Esophagus squamous epithelium (tissue), 5 donors: ENCODE results near the gene HBS1L. TPM values are rescaled to one million over a fixed set of nuclear protein-coding genes. Genes with fewer than 3 reads are reported as not detected.

Experiments
- DNase-seq: peaks from one replicate; lab custom pipeline; 2025; lab: John Stamatoyannopoulos, UW
- H3K27ac ChIP-seq, 4 donors: fragments of 200-600 bp; sonication (generic); one replicate each; pipeline ENCODE4 v1.5.1; 2016 to 2019; ENCODE audit warnings: mild to moderate bottlenecking in 1 of 4
- H3K27me3 ChIP-seq, 4 donors: fragments of 200-600 bp; sonication (generic); 1 replicate in 3 of 4; 2 replicates in 1 of 4; pipeline versions ENCODE4 v1.5.1 to v1.6.0; 2017 to 2021; ENCODE audit warnings: antibody characterized with exemption in 1 of 4
- H3K36me3 ChIP-seq, 3 donors: fragments of 200-600 bp; sonication (generic); one replicate each; pipeline ENCODE4 v1.5.1; 2016 to 2019
- H3K4me1 ChIP-seq, 3 donors: fragments of 200-600 bp; sonication (generic); one replicate each; pipeline ENCODE4 v1.5.1; 2017 to 2019
- H3K4me3 ChIP-seq, 4 donors: fragments of 200-600 bp; sonication (generic); 1 replicate in 3 of 4; 2 replicates in 1 of 4; pipeline ENCODE4 v1.5.1; 2016 to 2019; ENCODE audit warnings: mild to moderate bottlenecking in 2 of 4, moderate library complexity in 1 of 4
- H3K9me3 ChIP-seq, 3 donors: fragments of 200-600 bp; sonication (generic); one replicate each; pipeline ENCODE4 v1.5.1; 2016 to 2019
- CTCF ChIP-seq, 6 experiments: fragments of 450-650 bp in 4 of 6; fragments of 200-600 bp in 2 of 6; sonication (generic) in 2 of 6; IDR thresholded peaks; one replicate each; pipeline ENCODE4 v1.5.1; 2016 to 2019; ENCODE audit warnings: antibody characterized with exemption in 6 of 6, mild to moderate bottlenecking in 4 of 6, moderate library complexity in 4 of 6
- POLR2A ChIP-seq, 4 donors: fragments of 450-650 bp; IDR thresholded peaks; one replicate each; pipeline ENCODE4 v1.6.1; 2017; ENCODE audit warnings: antibody characterized with exemption in 4 of 4, mild to moderate bottlenecking in 4 of 4, moderate library complexity in 3 of 4
- WGBS, 2 donors: methylation state at CpG; one replicate each; pipeline ENCODE4 v1.1.5; 2018; 5-methylcytosine and 5-hydroxymethylcytosine counted together
- intact Hi-C: fragments of 100-400 bp; cut with DNase I; formaldehyde crosslinking; loops from one replicate; pipeline ENCODE4 v1.15.0; 2022
- total RNA-seq, 4 donors: library from RNA; depleted of rRNA; stranded (reverse); fragments of >200 nt; gene quantifications; one replicate each; pipeline ENCODE4 v1.1.0, GENCODE V29; 2016
- donor health status: DM: yes; HTN: yes; CAD: no.

The HBS1L gene
- total RNA-seq, 4 donors from 2014 or later, result 41.6 to 65.3 (median 45.8) TPM

- H3K4me3 ChIP-seq, result no peak overlapping the region
- intact Hi-C loops, result no loop called here
- H3K27me3 ChIP-seq, result no peaks in the 10 kb centered on the region
- 75% methylated on average over 4 of the region's 4 CpGs for WGBS, 2 donors
- TF ChIP-seq POLR2A (IDR thresholded peaks at IDR 0.05), result no peak
- no peak for TF ChIP-seq CTCF (IDR thresholded peaks at IDR 0.05)
- H3K4me1 ChIP-seq, result no peaks in the 10 kb centered on the region
- H3K9me3 ChIP-seq, result no peaks in the 10 kb centered on the region
- H3K27ac ChIP-seq, result peak overlapping the region in 1 of 4 donors; percentile 25
- no peaks in the 10 kb centered on the region for H3K36me3 ChIP-seq
- no peak for DNase-seq
Measured at GRCh38 chr6:135014353-135014832, 40.2 kb downstream of the HBS1L start.

GRCh38 chr6:135013211-135013610, 41.4 kb downstream of the HBS1L start:
- no peak for DNase-seq
- Histone ChIP-seq H3K27ac (no peak overlapping the region), H3K9me3 (no peaks in the 10 kb centered on the region), H3K4me3 (no peak overlapping the region), H3K4me1 (no peaks in the 10 kb centered on the region), H3K27me3 (no peaks in the 10 kb centered on the region), H3K36me3 (peaks cover 0 to 7% (median 0%) of the 10 kb centered on the region in 3 donors)
- intact Hi-C loops, result no loop called here
- TF ChIP-seq CTCF (IDR thresholded peaks at IDR 0.05) (no peak), POLR2A (IDR thresholded peaks at IDR 0.05) (no peak)
- 84 to 87% methylated on average over 3 of the region's 3 CpGs for WGBS, 2 donors

DNA sequence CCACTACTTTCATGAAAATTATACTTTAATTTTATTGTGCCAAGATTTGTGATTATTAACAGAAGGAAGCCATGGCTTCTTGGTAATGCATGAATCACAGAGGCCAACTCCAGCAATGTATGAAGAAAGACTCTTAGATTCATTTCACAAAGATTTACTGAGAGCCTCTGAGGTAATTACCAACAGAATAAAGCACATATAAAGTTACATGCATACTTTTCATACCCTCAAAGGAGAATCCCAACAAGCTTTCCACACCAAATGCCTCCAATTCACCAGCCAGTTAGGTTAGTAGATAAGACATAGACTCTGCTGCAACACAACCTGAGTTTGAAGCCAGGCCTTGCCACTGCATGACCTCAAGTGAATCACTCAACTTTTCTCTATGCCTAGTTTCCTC, 41.9 kb downstream of the HBS1L start:
- DNase-seq, result no peak
- intact Hi-C loops, result no loop called here

DNA sequence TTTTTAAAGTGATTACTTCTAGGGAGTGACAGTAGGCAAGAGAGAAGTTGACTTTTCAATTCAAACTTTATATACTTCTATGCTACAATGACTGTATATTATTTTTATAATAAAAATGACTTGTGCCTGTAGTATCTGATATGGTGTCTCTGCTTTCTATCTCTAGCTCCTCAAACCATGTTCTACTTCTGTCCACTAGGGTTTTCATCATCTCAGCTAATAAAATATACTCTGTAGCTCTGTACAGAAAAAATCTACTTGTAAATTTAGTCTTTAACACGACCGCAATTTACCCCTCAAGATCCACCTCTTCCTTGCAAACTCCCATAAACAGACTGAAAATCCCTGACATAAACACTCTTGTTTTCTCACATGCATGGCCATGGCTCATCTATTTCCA, 42.3 kb downstream of the HBS1L start:
- H3K4me1 ChIP-seq, result no peaks in the 10 kb centered on the region
- H3K27ac ChIP-seq, result no peak overlapping the region
- intact Hi-C loops, result no loop called here
- no peaks in the 10 kb centered on the region for H3K9me3 ChIP-seq
- no peak overlapping the region for H3K4me3 ChIP-seq
- no peaks in the 10 kb centered on the region for H3K27me3 ChIP-seq
- peaks cover 0 to 7% (median 0%) of the 10 kb centered on the region in 3 donors for H3K36me3 ChIP-seq
- no peak for DNase-seq
- 93 to 94% methylated on average over 2 of the region's 2 CpGs for WGBS, 2 donors
- TF ChIP-seq POLR2A (IDR thresholded peaks at IDR 0.05), result no peak
- no peak for TF ChIP-seq CTCF (IDR thresholded peaks at IDR 0.05)

More for the DNA sequence above, 41.9 kb downstream of the HBS1L start:
- Histone ChIP-seq H3K36me3 (peaks cover 0 to 7% (median 0%) of the 10 kb centered on the region in 3 donors), H3K9me3 (no peaks in the 10 kb centered on the region), H3K27ac (no peak overlapping the region), H3K27me3 (no peaks in the 10 kb centered on the region), H3K4me3 (no peak overlapping the region), H3K4me1 (no peaks in the 10 kb centered on the region)
- TF ChIP-seq CTCF (IDR thresholded peaks at IDR 0.05) (no peak), POLR2A (IDR thresholded peaks at IDR 0.05) (no peak)

DNA sequence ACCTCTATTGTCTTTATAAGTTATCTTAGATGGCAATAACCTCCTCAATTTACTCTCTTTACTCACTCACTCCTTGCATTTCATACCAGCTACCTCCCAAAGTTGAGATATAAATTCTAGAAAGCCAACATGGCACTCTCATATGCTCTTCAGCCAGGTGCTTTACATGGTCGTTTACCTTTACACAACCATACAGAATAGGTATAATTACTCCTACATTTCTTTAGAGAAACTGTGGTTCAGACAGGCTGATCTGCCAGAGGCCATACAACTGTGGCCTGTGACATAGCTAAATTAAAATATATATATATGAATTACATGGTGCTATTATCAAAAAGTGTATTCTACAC, 45.7 kb downstream of the HBS1L start:
- no peaks in the 10 kb centered on the region for H3K4me1 ChIP-seq
- DNase-seq, result no peak
- no peaks in the 10 kb centered on the region for H3K9me3 ChIP-seq
- no peak for TF ChIP-seq CTCF (IDR thresholded peaks at IDR 0.05)
- no peak for TF ChIP-seq POLR2A (IDR thresholded peaks at IDR 0.05)
- no peak overlapping the region for H3K4me3 ChIP-seq
- intact Hi-C loops, result no loop called here
- H3K27ac ChIP-seq, result no peak overlapping the region
- peaks cover 0 to 7% (median 0%) of the 10 kb centered on the region in 3 donors for H3K36me3 ChIP-seq
- H3K27me3 ChIP-seq, result no peaks in the 10 kb centered on the region
- 64 to 73% methylated on average over 1 of the region's 1 CpG for WGBS, 2 donors
